GM12878 (cell line): Measurements from ENCODE around the gene KIF2B.
"Not testable (repeated sequence)": the region's sequence is repeated elsewhere in the genome, so short reads cannot be mapped to it uniquely, and the experiment has no call there.

Source experiments
- DPF2 ChIP-seq: fragments of 450-650 bp; IDR thresholded peaks from 2 replicates; pipeline ENCODE4 v1.6.1; 2017; ENCODE audit warnings: mild to moderate bottlenecking
- EZH2 ChIP-seq: IDR thresholded peaks from 2 replicates; pipeline ENCODE4 v1.6.1; 2012; ENCODE audit warnings: low read depth, mild to moderate bottlenecking, control low read depth, inconsistent platforms, low read length, borderline replicate concordance; ENCODE audit not compliant: control insufficient read depth
- NFYB ChIP-seq: IDR thresholded peaks from 2 replicates; pipeline ENCODE4 v1.6.1; 2011; ENCODE audit warnings: low read depth, mild to moderate bottlenecking, low read length, improper control_type of control experiment, moderate library complexity; ENCODE audit not compliant: insufficient read depth
- POLR2A ChIP-seq: IDR thresholded peaks from 2 replicates; pipeline ENCODE4 v1.6.1; 2011; ENCODE audit warnings: low read depth, mild to moderate bottlenecking, low read length

DNA sequence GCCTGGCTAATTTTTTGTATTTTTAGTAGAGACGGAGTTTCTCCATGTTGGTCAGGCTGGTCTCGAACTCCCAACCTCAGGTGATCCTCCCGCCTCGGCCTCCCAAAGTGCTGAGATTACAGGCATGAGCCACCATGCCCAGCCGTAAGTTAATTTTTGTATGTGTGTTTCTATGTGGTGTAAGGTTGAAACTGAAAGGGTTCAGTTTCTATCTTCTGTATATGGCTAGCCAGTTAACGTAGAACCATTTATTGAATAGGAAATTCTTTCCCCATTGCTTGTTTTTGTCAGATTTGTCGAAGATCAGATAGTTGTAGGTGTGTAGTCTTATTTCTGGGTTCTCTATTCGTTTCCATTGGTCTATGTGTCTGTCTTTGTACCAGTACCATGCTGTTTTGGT is 12.0 kb downstream of the KIF2B start:
- TF ChIP-seq NFYB, POLR2A, EZH2, DPF2: not testable (repeated sequence)
